ENCODE results near the gene GRHL3.
"Not testable (repeated sequence)": the region's sequence is repeated elsewhere in the genome, so short reads cannot be mapped to it uniquely, and the experiment has no call there.

- not testable (repeated sequence) for TF ChIP-seq EZH2 (IDR thresholded peaks at IDR 0.05; ENCODE audit: insufficient read depth, poor library complexity, severe bottlenecking); EZH2phosphoT487 (IDR thresholded peaks at IDR 0.05; ENCODE audit: insufficient read depth, low read depth)
These were observed 44.7 kb upstream of the GRHL3 start for GRCh38 chr1:24274203-24275103.
